Stomach (tissue), 9 donors: ENCODE data around the gene CALHM4. TPM values are rescaled to one million over a fixed set of nuclear protein-coding genes. Genes with fewer than 3 reads are reported as not detected.

ENCODE experiments used
- DNase-seq, 2 donors: peaks; one replicate each; pipeline versions ENCODE4 v3.0.0 to v3.0.0-alpha.2; 2013 to 2019
- H3K27ac ChIP-seq, 5 donors: fragments of 200-600 bp in 4 of 5; sonication (generic) in 4 of 5; one replicate each; pipeline ENCODE4 v1.5.1; 2013 to 2019; ENCODE audit warnings: mild to moderate bottlenecking in 1 of 5, moderate library complexity in 1 of 5
- H3K27me3 ChIP-seq, 3 donors: fragments of 200-600 bp; sonication (generic); one replicate each; pipeline ENCODE4 v1.5.1; 2017 to 2019; ENCODE audit warnings: mixed run types in 1 of 3
- H3K36me3 ChIP-seq, 4 donors: fragments of 200-600 bp; sonication (generic); 1 replicate in 3 of 4; 2 replicates in 1 of 4; pipeline ENCODE4 v1.5.1; 2016 to 2019
- H3K4me1 ChIP-seq, 4 donors: fragments of 200-600 bp; sonication (generic); one replicate each; pipeline ENCODE4 v1.5.1; 2016 to 2019
- H3K4me3 ChIP-seq, 4 donors: fragments of 200-600 bp; sonication (generic) in 3 of 4; one replicate each; pipeline ENCODE4 v1.5.1; 2016 to 2019; ENCODE audit warnings: mild to moderate bottlenecking in 1 of 4
- H3K9me3 ChIP-seq, 4 donors: fragments of 200-600 bp; sonication (generic); one replicate each; pipeline ENCODE4 v1.5.1; 2016 to 2019
- EP300 ChIP-seq: sonication (generic); formaldehyde crosslinking; IDR thresholded peaks from one replicate; pipeline ENCODE4 v1.6.1; 2017; ENCODE audit warnings: antibody characterized with exemption
- POLR2A ChIP-seq, 4 donors: fragments of 450-650 bp; IDR thresholded peaks; one replicate each; pipeline ENCODE4 v1.6.1; 2016; ENCODE audit warnings: antibody characterized with exemption in 4 of 4, control low read depth in 2 of 4, mild to moderate bottlenecking in 1 of 4, moderate library complexity in 1 of 4
- POLR2AphosphoS5 ChIP-seq, 3 donors: sonication (generic); formaldehyde crosslinking; IDR thresholded peaks; one replicate each; pipeline ENCODE4 v1.6.1; 2016; ENCODE audit warnings: antibody characterized with exemption in 3 of 3
- WGBS, 5 donors: extraction: QIAGEN DNeasy Blood & Tissue Kit in 3 of 5; methylation state at CpG; one replicate each; pipeline versions ENCODE4 v1.1.5 to v1.1.7; 2013 to 2018; 5-methylcytosine and 5-hydroxymethylcytosine counted together
- intact Hi-C: fragments of 100-400 bp; cut with DNase I; formaldehyde crosslinking; loops from one replicate; pipeline ENCODE4 v1.15.1; 2023; ENCODE audit warnings: low total_unique reads
- polyA plus RNA-seq, 3 donors: library from polyadenylated mRNA; stranded (reverse); fragments of 200-250 nt; gene quantifications; one replicate each; pipeline ENCODE4 v1.2.3, GENCODE V29; 2013
- total RNA-seq, 5 donors: library from RNA; depleted of rRNA; stranded (reverse); fragments of >200 nt; gene quantifications; one replicate each; pipeline versions ENCODE4 v1.1.0 to v1.2.3, GENCODE V29; 2014 to 2016
- TF ChIP-seq, protein P1 (sequence below), 7 experiments: fragments of 450-650 bp in 4 of 7; fragments of 200-600 bp in 3 of 7; sonication (generic) in 3 of 7; IDR thresholded peaks; one replicate each; pipeline ENCODE4 v1.5.1; 2016 to 2019; ENCODE audit warnings: antibody characterized with exemption in 7 of 7, control low read depth in 2 of 7, mild to moderate bottlenecking in 1 of 7
- donor health status: healthy with polysubstance abuse.
- donor health status: Bipolar disorder and iron deficiency.
- donor health status: healthy.

CALHM4 gene
- total and polyA plus RNA-seq, 8 donors, result not detected

DNA sequence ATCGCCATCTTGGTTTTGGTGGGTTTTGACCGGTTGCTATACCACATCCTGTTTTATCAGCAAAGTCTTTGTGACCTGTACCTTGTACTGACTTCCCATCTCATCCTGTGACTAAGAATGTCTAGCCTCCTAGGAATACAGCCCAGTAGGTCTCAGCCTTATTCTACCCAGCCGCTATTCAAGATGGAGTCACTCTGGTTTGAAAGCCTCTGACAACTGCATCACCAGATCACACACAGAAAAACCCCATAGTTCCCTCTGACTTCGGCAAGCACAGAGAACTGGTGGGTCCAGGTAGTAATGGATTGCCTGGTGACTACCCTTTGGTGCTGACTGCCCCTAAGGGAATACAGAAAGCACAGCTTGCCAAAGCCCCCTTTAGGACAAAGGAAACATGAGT, 52.4 kb downstream of the CALHM4 start:
- no peak overlapping the region for H3K4me3 ChIP-seq
- intact Hi-C loops, result no loop called here
- TF ChIP-seq POLR2AphosphoS5 (IDR thresholded peaks at IDR 0.05) (no peak), POLR2A (IDR thresholded peaks at IDR 0.05) (no peak), EP300 (no peak)
- TF ChIP-seq, protein P1, sequence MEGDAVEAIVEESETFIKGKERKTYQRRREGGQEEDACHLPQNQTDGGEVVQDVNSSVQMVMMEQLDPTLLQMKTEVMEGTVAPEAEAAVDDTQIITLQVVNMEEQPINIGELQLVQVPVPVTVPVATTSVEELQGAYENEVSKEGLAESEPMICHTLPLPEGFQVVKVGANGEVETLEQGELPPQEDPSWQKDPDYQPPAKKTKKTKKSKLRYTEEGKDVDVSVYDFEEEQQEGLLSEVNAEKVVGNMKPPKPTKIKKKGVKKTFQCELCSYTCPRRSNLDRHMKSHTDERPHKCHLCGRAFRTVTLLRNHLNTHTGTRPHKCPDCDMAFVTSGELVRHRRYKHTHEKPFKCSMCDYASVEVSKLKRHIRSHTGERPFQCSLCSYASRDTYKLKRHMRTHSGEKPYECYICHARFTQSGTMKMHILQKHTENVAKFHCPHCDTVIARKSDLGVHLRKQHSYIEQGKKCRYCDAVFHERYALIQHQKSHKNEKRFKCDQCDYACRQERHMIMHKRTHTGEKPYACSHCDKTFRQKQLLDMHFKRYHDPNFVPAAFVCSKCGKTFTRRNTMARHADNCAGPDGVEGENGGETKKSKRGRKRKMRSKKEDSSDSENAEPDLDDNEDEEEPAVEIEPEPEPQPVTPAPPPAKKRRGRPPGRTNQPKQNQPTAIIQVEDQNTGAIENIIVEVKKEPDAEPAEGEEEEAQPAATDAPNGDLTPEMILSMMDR (IDR thresholded peaks at IDR 0.05), result no peak
- no peak overlapping the region for H3K27ac ChIP-seq
- no peaks in the 10 kb centered on the region for H3K9me3 ChIP-seq
- DNase-seq, result no peak
- peaks cover 0 to 33% (median 21%) of the 10 kb centered on the region in 4 donors for H3K36me3 ChIP-seq
- H3K27me3 ChIP-seq, result no peaks in the 10 kb centered on the region
- H3K4me1 ChIP-seq, result no peaks in the 10 kb centered on the region
- 92 to 98% (median 94%) methylated on average over 4 of the region's 4 CpGs for WGBS, 5 donors

Other genes with a start within 250 kb of the CALHM4 start
- 10 to 100 TPM in 4 of 5 donors, 1 to 10 TPM in 1; 3.8 to 39.8 (median 15.8) TPM for gene DSE, start 182.8 kb upstream of the CALHM4 start, total RNA-seq
- 10 to 100 TPM in 1 of 3 donors, 1 to 10 TPM in 2; 3.9 to 10.7 (median 7.7) TPM for gene DSE, start 182.8 kb upstream of the CALHM4 start, polyA plus RNA-seq
- gene CALHM6, start 92.4 kb upstream of the CALHM4 start, total RNA-seq, result 1 to 10 TPM in 2 of 5 donors, not detected in 3; 8.1 to 8.7 TPM
- gene CALHM6, start 92.4 kb upstream of the CALHM4 start, polyA plus RNA-seq, result 1 to 10 TPM; 5.0 to 8.6 (median 8.3) TPM
- 1 to 10 TPM in 2 of 5 donors, under 1 TPM in 3; under 0.01 to 4.2 (median 0.29) TPM for gene CALHM5, start 42.1 kb upstream of the CALHM4 start, total RNA-seq
- under 1 TPM; 0.10 to 0.44 (median 0.15) TPM for gene CALHM5, start 42.1 kb upstream of the CALHM4 start, polyA plus RNA-seq
- gene TRAPPC3L, start 8.1 kb upstream of the CALHM4 start, total RNA-seq, result not detected
- gene TRAPPC3L, start 8.1 kb upstream of the CALHM4 start, polyA plus RNA-seq, result not detected
- gene RWDD1, start 17.8 kb downstream of the CALHM4 start, total RNA-seq, result 10 to 100 TPM in 4 of 5 donors, 1 to 10 TPM in 1; 8.7 to 98.1 (median 25.7) TPM
- 10 to 100 TPM; 64.4 to 92.4 (median 68.2) TPM for gene RWDD1, start 17.8 kb downstream of the CALHM4 start, polyA plus RNA-seq
- gene RSPH4A, start 62.7 kb downstream of the CALHM4 start, total RNA-seq, result 1 to 10 TPM in 2 of 5 donors, under 1 TPM in 1, not detected in 2; under 0.01 to 5.3 (median 1.7) TPM
- under 1 TPM; 0.18 to 0.31 (median 0.19) TPM for gene RSPH4A, start 62.7 kb downstream of the CALHM4 start, polyA plus RNA-seq
- gene ZUP1, start 115.0 kb downstream of the CALHM4 start, total RNA-seq, result 10 to 100 TPM in 3 of 5 donors, 1 to 10 TPM in 2; 3.2 to 23.5 (median 13.4) TPM
- 1 to 10 TPM; 3.5 to 8.1 (median 6.6) TPM for gene ZUP1, start 115.0 kb downstream of the CALHM4 start, polyA plus RNA-seq
- 10 to 100 TPM in 3 of 5 donors, 1 to 10 TPM in 2; 3.3 to 37.9 (median 12.3) TPM for gene KPNA5, start 127.5 kb downstream of the CALHM4 start, total RNA-seq
- 1 to 10 TPM; 1.5 to 1.7 (median 1.7) TPM for gene KPNA5, start 127.5 kb downstream of the CALHM4 start, polyA plus RNA-seq
- gene FAM162B, start 212.0 kb downstream of the CALHM4 start, total RNA-seq, result 1 to 10 TPM in 1 of 5 donors, not detected in 4; 7.7 TPM
- 1 to 10 TPM; 1.4 to 4.0 (median 2.5) TPM for gene FAM162B, start 212.0 kb downstream of the CALHM4 start, polyA plus RNA-seq